ENCODE results near the gene NOTCH4. TPM values are rescaled to one million over a fixed set of nuclear protein-coding genes. Genes with fewer than 3 reads are reported as not detected.

Gene NOTCH4
- total and polyA plus RNA-seq, 2 experiments from 2014 or later: 2.7 to 2.8 TPM

GRCh38 chr6:32176476-32177182 lies 47.2 kb downstream of the NOTCH4 start (continued):
- TF ChIP-seq EZH2 (IDR thresholded peaks at IDR 0.05; ENCODE audit: low read depth, unreplicated experiment) (no peak), STAT1 (IDR thresholded peaks at IDR 0.05; ENCODE audit: unreplicated experiment) (no peak), NANOG (IDR thresholded peaks at IDR 0.05; ENCODE audit: borderline replicate concordance) (no peak), POLR2AphosphoS5 (IDR thresholded peaks at IDR 0.05; ENCODE audit: low read depth) (no peak), ZNF114 (CRISPR knock-in tag; IDR thresholded peaks at IDR 0.05) (no peak)
- TF ChIP-seq, protein P1, sequence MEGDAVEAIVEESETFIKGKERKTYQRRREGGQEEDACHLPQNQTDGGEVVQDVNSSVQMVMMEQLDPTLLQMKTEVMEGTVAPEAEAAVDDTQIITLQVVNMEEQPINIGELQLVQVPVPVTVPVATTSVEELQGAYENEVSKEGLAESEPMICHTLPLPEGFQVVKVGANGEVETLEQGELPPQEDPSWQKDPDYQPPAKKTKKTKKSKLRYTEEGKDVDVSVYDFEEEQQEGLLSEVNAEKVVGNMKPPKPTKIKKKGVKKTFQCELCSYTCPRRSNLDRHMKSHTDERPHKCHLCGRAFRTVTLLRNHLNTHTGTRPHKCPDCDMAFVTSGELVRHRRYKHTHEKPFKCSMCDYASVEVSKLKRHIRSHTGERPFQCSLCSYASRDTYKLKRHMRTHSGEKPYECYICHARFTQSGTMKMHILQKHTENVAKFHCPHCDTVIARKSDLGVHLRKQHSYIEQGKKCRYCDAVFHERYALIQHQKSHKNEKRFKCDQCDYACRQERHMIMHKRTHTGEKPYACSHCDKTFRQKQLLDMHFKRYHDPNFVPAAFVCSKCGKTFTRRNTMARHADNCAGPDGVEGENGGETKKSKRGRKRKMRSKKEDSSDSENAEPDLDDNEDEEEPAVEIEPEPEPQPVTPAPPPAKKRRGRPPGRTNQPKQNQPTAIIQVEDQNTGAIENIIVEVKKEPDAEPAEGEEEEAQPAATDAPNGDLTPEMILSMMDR (conservative IDR thresholded peaks at IDR 0.05; ENCODE audit: low read depth in 2 of 2): no peak

- H3K4me1 Mint-ChIP-seq: peaks cover 43% of the 10 kb centered on the region
- H3K79me2 ChIP-seq (replicated peaks; ENCODE audit: insufficient read depth): peaks cover 54% of the 10 kb centered on the region
- H2AFZ ChIP-seq: no peak within 1 kb of the TSS
Observed at GRCh38 chr6:32175711-32176475, 48.0 kb downstream of the NOTCH4 start, which contains the start of gene AGPAT1. TSS of gene AGPAT1 (minus strand) at chr6:32176084. CDS start at chr6:32171496, 4,588 bp downstream.

GRCh38 chr6:32175322-32175710 lies 48.6 kb downstream of the NOTCH4 start:
- H3K27ac ChIP-seq (ENCODE audit: low read depth): 0 out of 2 replicates have a peak overlapping the region, but pooled peaks have one; percentile 45
- Mint-ChIP-seq H3K4me3 (peak overlapping the region; percentile 79), H3K36me3 (ENCODE audit: low read depth) (peaks cover 31% of the 10 kb centered on the region), H3K4me1 (peaks cover 43% of the 10 kb centered on the region), H3K9me3 (no peaks in the 10 kb centered on the region), H3K27me3 (ENCODE audit: insufficient read depth, low read depth, poor library complexity) (peaks cover 22% of the 10 kb centered on the region), H3K27ac (peak overlapping the region; percentile 56; the same call in 1 of the 2 replicates)
- no peak for ATAC-seq
- H3F3A ChIP-seq (replicated peaks; ENCODE audit: low read depth): 0 out of 2 replicates have a peak, but pooled peaks cover 7% of the 10 kb centered on the region
- no peaks in the 10 kb centered on the region for H3K9me2 ChIP-seq (ENCODE audit: insufficient read depth)
- no peak overlapping the region for H2AFZ ChIP-seq
- H4K20me1 ChIP-seq (replicated peaks; ENCODE audit: insufficient read depth): peaks cover 14% of the 10 kb centered on the region; the same call in 1 of the 2 replicates
- H3K4me2 ChIP-seq: peak overlapping the region; percentile 85
- peaks cover 22% of the 10 kb centered on the region for H3K4me1 ChIP-seq (ENCODE audit: insufficient read depth)
- H3K79me2 ChIP-seq (replicated peaks; ENCODE audit: insufficient read depth): peaks cover 54% of the 10 kb centered on the region
- no peaks in the 10 kb centered on the region for H3K27me3 ChIP-seq (ENCODE audit: insufficient read depth)
- DNase-seq (ENCODE audit: low spot score): peak; percentile 30
- H3K4me3 ChIP-seq: peak overlapping the region; percentile 79
- H3K36me3 ChIP-seq (ENCODE audit: insufficient read depth): no peaks in the 10 kb centered on the region
- TF ChIP-seq JUNB (IDR thresholded peaks at IDR 0.05; ENCODE audit: unreplicated experiment): no peak
- TF ChIP-seq REST (IDR thresholded peaks at IDR 0.05; ENCODE audit: unreplicated experiment): no peak
- no peak for TF ChIP-seq ZNF114 (CRISPR knock-in tag; IDR thresholded peaks at IDR 0.05)
- no peak for TF ChIP-seq POLR2AphosphoS5 (IDR thresholded peaks at IDR 0.05; ENCODE audit: low read depth)
- no peak for TF ChIP-seq EZH2phosphoT487 (IDR thresholded peaks at IDR 0.05; ENCODE audit: unreplicated experiment)
- TF ChIP-seq ETS1 (IDR thresholded peaks at IDR 0.05): no peak

More at GRCh38 chr6:32175711-32176475, 48.0 kb downstream of the NOTCH4 start, which contains the start of gene AGPAT1:
- Mint-ChIP-seq H3K9me3 (no peaks in the 10 kb centered on the region), H3K36me3 (ENCODE audit: low read depth) (peaks cover 31% of the 10 kb centered on the region), H3K4me3 (peak within 1 kb of the TSS; percentile 79), H3K27ac (peak within 1 kb of the TSS; percentile 91), H3K27me3 (ENCODE audit: insufficient read depth, low read depth, poor library complexity) (peaks cover 19% of the 10 kb centered on the region)
- Histone ChIP-seq H3K9me2 (ENCODE audit: insufficient read depth) (no peaks in the 10 kb centered on the region), H3K4me3 (peak within 1 kb of the TSS; percentile 79), H3F3A (replicated peaks; ENCODE audit: low read depth) (0 out of 2 replicates have a peak, but pooled peaks cover 7% of the 10 kb centered on the region), H3K27ac (ENCODE audit: low read depth) (peak within 1 kb of the TSS; percentile 93), H3K36me3 (ENCODE audit: insufficient read depth) (peaks cover 2% of the 10 kb centered on the region; the same call in 1 of the 2 replicates), H3K27me3 (ENCODE audit: insufficient read depth) (no peaks in the 10 kb centered on the region), H3K4me2 (peak within 1 kb of the TSS; percentile 85), H3K4me1 (ENCODE audit: insufficient read depth) (peaks cover 22% of the 10 kb centered on the region), H4K20me1 (replicated peaks; ENCODE audit: insufficient read depth) (peaks cover 10% of the 10 kb centered on the region; the same call in 1 of the 2 replicates)
- TF ChIP-seq CREB1 (CRISPR knock-in tag; IDR thresholded peaks at IDR 0.05; ENCODE audit: low read depth) (peak; percentile 48; the same call in 1 of the 2 replicates), POLR2AphosphoS5 (IDR thresholded peaks at IDR 0.05; ENCODE audit: low read depth) (peak; percentile 75), JUNB (IDR thresholded peaks at IDR 0.05; ENCODE audit: unreplicated experiment) (no peak), ZNF331 (CRISPR knock-in tag; IDR thresholded peaks at IDR 0.05; ENCODE audit: low read depth) (no peak), EZH2 (IDR thresholded peaks at IDR 0.05; ENCODE audit: low read depth, unreplicated experiment) (no peak)
- ATAC-seq (peak; percentile 66), DNase-seq (ENCODE audit: low spot score) (peak; percentile 98)

Data from GM23338 (cell line).